CD14-positive monocyte (primary cell): Measurements from ENCODE around the gene OR1C1. TPM values are rescaled to one million over a fixed set of nuclear protein-coding genes. Genes with fewer than 3 reads are reported as not detected.

Experiments
- DNase-seq, 3 donors: peaks; one replicate each; pipeline ENCODE4 v3.0.0-alpha.2; 2011 to 2022
- H2AFZ ChIP-seq: 2 replicates; pipeline ENCODE4 v1.6.0; 2012; ENCODE audit warnings: mild to moderate bottlenecking, low read depth, low read length, inconsistent platforms; ENCODE audit not compliant: insufficient read depth, poor library complexity, severe bottlenecking
- H3K27ac ChIP-seq, 2 donors: 1 replicate in 1 of 2; 2 replicates in 1 of 2; pipeline ENCODE4 v1.5.1; 2012 to 2013; ENCODE audit warnings: low read length in 2 of 2, control low read depth in 1 of 2, inconsistent platforms in 1 of 2, low read depth in 1 of 2, mild to moderate bottlenecking in 1 of 2
- H3K27me3 ChIP-seq, 2 donors: one replicate each; pipeline versions ENCODE4 v1.6.0 to v1.6.1; 2011 to 2013; ENCODE audit warnings: low read length in 2 of 2; ENCODE audit not compliant: control insufficient read depth in 2 of 2, insufficient read depth in 2 of 2
- H3K36me3 ChIP-seq, 2 donors: replicated peaks in 1 of 2; 1 replicate in 1 of 2; 2 replicates in 1 of 2; pipeline versions ENCODE4 v1.5.1 to v1.6.1; 2012 to 2013; ENCODE audit warnings: low read length in 2 of 2, control low read depth in 1 of 2, inconsistent platforms in 1 of 2, mild to moderate bottlenecking in 1 of 2; ENCODE audit not compliant: insufficient read depth in 2 of 2, control insufficient read depth in 1 of 2
- H3K4me1 ChIP-seq, 2 donors: 1 replicate in 1 of 2; 2 replicates in 1 of 2; pipeline versions ENCODE4 v1.5.1 to v1.6.1; 2012 to 2013; ENCODE audit warnings: low read length in 2 of 2, control low read depth in 1 of 2, inconsistent platforms in 1 of 2, mild to moderate bottlenecking in 1 of 2, moderate library complexity in 1 of 2; ENCODE audit not compliant: insufficient read depth in 2 of 2, control insufficient read depth in 1 of 2
- H3K4me2 ChIP-seq: replicated peaks from 2 replicates; pipeline ENCODE3; 2012; ENCODE audit warnings: low read length, moderate library complexity, mild to moderate bottlenecking; ENCODE audit not compliant: poor library complexity, severe bottlenecking; ENCODE audit errors: extremely low read depth
- H3K4me3 ChIP-seq, 3 experiments: fragments of 200-600 bp in 1 of 3; sonication (generic) in 1 of 3; replicated peaks in 1 of 3; 1 replicate in 2 of 3; 2 replicates in 1 of 3; pipeline ENCODE4 v1.5.1; 2011 to 2013; ENCODE audit warnings: low read length in 3 of 3, mild to moderate bottlenecking in 3 of 3, control low read depth in 2 of 3, low read depth in 2 of 3, inconsistent platforms in 1 of 3, moderate library complexity in 1 of 3
- H3K79me2 ChIP-seq: 2 replicates; pipeline ENCODE4 v1.6.0; 2012; ENCODE audit warnings: mild to moderate bottlenecking, control low read depth, inconsistent platforms, low read length, moderate library complexity; ENCODE audit not compliant: insufficient read depth
- H3K9ac ChIP-seq: 2 replicates; pipeline ENCODE4 v1.6.0; 2017; ENCODE audit warnings: low read length, mild to moderate bottlenecking; ENCODE audit not compliant: insufficient read depth, poor library complexity, severe bottlenecking
- H3K9me3 ChIP-seq, 2 donors: replicated peaks in 1 of 2; 1 replicate in 1 of 2; 2 replicates in 1 of 2; pipeline versions ENCODE4 v1.5.1 to v1.6.1; 2012 to 2013; ENCODE audit warnings: low read length in 2 of 2, control low read depth in 1 of 2; ENCODE audit not compliant: control insufficient read depth in 1 of 2, insufficient read depth in 1 of 2
- H4K20me1 ChIP-seq: 2 replicates; pipeline ENCODE4 v1.6.0; 2012; ENCODE audit warnings: mild to moderate bottlenecking, low read length, control low read depth, moderate library complexity; ENCODE audit not compliant: insufficient read depth
- H3K27ac Mint-ChIP-seq, 7 donors: one replicate each; pipeline ENCODE4 v1.8.0; 2020; ENCODE audit warnings: mild to moderate bottlenecking in 7 of 7, mixed read lengths in 7 of 7, moderate library complexity in 6 of 7, inconsistent platforms in 2 of 7
- H3K27me3 Mint-ChIP-seq, 3 donors: one replicate each; pipeline ENCODE4 v1.8.0; 2021 to 2022; ENCODE audit warnings: low read depth in 3 of 3, mild to moderate bottlenecking in 3 of 3, mixed read lengths in 3 of 3, moderate library complexity in 3 of 3, inconsistent platforms in 1 of 3
- H3K36me3 Mint-ChIP-seq, 2 donors: one replicate each; pipeline ENCODE4 v1.8.0; 2020; ENCODE audit warnings: mixed read lengths in 2 of 2, inconsistent platforms in 1 of 2, mild to moderate bottlenecking in 1 of 2
- H3K4me1 Mint-ChIP-seq: one replicate; pipeline ENCODE4 v1.8.0; 2020; ENCODE audit warnings: mild to moderate bottlenecking, mixed read lengths
- H3K4me3 Mint-ChIP-seq, 2 donors: one replicate each; pipeline ENCODE4 v1.8.0; 2020; ENCODE audit warnings: mild to moderate bottlenecking in 2 of 2, mixed read lengths in 2 of 2, moderate library complexity in 1 of 2
- H3K9me3 Mint-ChIP-seq, 7 donors: one replicate each; pipeline ENCODE4 v1.8.0; 2020 to 2022; ENCODE audit warnings: mixed read lengths in 7 of 7, mild to moderate bottlenecking in 6 of 7, moderate library complexity in 6 of 7, inconsistent platforms in 2 of 7
- WGBS: methylation state at CpG from one replicate; pipeline ENCODE4 v1.1.5; 2013; ENCODE audit warnings: missing lambda C conversion rate; ENCODE audit not compliant: insufficient coverage; 5-methylcytosine and 5-hydroxymethylcytosine counted together
- intact Hi-C, 2 donors: fragments of 100-400 bp; cut with micrococcal nuclease; formaldehyde crosslinking; loops; one replicate each; pipeline versions ENCODE4 v1.15.0 to v1.15.1; 2023
- polyA plus RNA-seq, 3 donors: library from polyadenylated mRNA; depleted of rRNA in 1 of 3; unstranded in 2 of 3; stranded (reverse) in 1 of 3; fragments of 300-500 nt in 2 of 3; fragments of >200 nt in 1 of 3; fragmentation: Illumina TruSeq in 2 of 3; gene quantifications; 1 replicate in 2 of 3; 2 replicates in 1 of 3; pipeline ENCODE4 v1.2.3, GENCODE V29; 2012 to 2021
- TF ChIP-seq, protein P1 (sequence below): fragments of 200-600 bp; IDR thresholded peaks from one replicate; pipeline ENCODE4 v1.8.0; 2022; ENCODE audit warnings: antibody characterized with exemption, mild to moderate bottlenecking

The OR1C1 gene
- polyA plus RNA-seq, 3 donors: not detected

- no CpG with 5 or more reads among the region's 5 CpGs for WGBS
- no peaks in the 10 kb centered on the region for H3K27me3 Mint-ChIP-seq
- TF ChIP-seq, protein P1, sequence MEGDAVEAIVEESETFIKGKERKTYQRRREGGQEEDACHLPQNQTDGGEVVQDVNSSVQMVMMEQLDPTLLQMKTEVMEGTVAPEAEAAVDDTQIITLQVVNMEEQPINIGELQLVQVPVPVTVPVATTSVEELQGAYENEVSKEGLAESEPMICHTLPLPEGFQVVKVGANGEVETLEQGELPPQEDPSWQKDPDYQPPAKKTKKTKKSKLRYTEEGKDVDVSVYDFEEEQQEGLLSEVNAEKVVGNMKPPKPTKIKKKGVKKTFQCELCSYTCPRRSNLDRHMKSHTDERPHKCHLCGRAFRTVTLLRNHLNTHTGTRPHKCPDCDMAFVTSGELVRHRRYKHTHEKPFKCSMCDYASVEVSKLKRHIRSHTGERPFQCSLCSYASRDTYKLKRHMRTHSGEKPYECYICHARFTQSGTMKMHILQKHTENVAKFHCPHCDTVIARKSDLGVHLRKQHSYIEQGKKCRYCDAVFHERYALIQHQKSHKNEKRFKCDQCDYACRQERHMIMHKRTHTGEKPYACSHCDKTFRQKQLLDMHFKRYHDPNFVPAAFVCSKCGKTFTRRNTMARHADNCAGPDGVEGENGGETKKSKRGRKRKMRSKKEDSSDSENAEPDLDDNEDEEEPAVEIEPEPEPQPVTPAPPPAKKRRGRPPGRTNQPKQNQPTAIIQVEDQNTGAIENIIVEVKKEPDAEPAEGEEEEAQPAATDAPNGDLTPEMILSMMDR: no peak
- H3K79me2 ChIP-seq: no peaks in the 10 kb centered on the region
- H2AFZ ChIP-seq: no peak overlapping the region
- peaks cover 0 to 9% (median 0%) of the 10 kb centered on the region in 7 donors for H3K9me3 Mint-ChIP-seq
- H3K36me3 Mint-ChIP-seq: no peaks in the 10 kb centered on the region
- no peaks in the 10 kb centered on the region for H3K27me3 ChIP-seq
- H3K4me1 Mint-ChIP-seq: no peaks in the 10 kb centered on the region
- no peak for DNase-seq
- no peak overlapping the region for H3K27ac ChIP-seq
- no peak overlapping the region for H3K27ac Mint-ChIP-seq
- H3K4me1 ChIP-seq: no peaks in the 10 kb centered on the region
- no peak overlapping the region for H3K4me2 ChIP-seq
- H3K9me3 ChIP-seq: no peaks in the 10 kb centered on the region
- no peak overlapping the region for H3K4me3 Mint-ChIP-seq
- no peaks in the 10 kb centered on the region for H4K20me1 ChIP-seq
- H3K4me3 ChIP-seq: no peak overlapping the region
- intact Hi-C loops: no loop called here
- no peak overlapping the region for H3K9ac ChIP-seq
- no peaks in the 10 kb centered on the region for H3K36me3 ChIP-seq
These were observed 18.6 kb downstream of the OR1C1 start for GRCh38 chr1:247741756-247742155.

GRCh38 chr1:247740721-247741120 is 19.6 kb downstream of the OR1C1 start:
- H4K20me1 ChIP-seq: no peaks in the 10 kb centered on the region

More at GRCh38 chr1:247740721-247741120, 19.6 kb downstream of the OR1C1 start:
- WGBS: no CpG with 5 or more reads among the region's 2 CpGs
- Histone ChIP-seq H3K4me1 (no peaks in the 10 kb centered on the region), H3K27me3 (no peaks in the 10 kb centered on the region), H3K36me3 (no peaks in the 10 kb centered on the region), H3K27ac (no peak overlapping the region), H3K9me3 (no peaks in the 10 kb centered on the region), H3K9ac (no peak overlapping the region), H3K4me2 (no peak overlapping the region), H2AFZ (no peak overlapping the region), H3K4me3 (no peak overlapping the region), H3K79me2 (no peaks in the 10 kb centered on the region)
- Mint-ChIP-seq H3K27me3 (no peaks in the 10 kb centered on the region), H3K36me3 (no peaks in the 10 kb centered on the region), H3K27ac (no peak overlapping the region), H3K4me1 (no peaks in the 10 kb centered on the region), H3K4me3 (no peak overlapping the region), H3K9me3 (peaks cover 0 to 9% (median 0%) of the 10 kb centered on the region in 7 donors)
- intact Hi-C loops: no loop called here
- no peak for DNase-seq
- TF ChIP-seq, protein P1: no peak
